ENCODE results near the gene LFNG.

DNA sequence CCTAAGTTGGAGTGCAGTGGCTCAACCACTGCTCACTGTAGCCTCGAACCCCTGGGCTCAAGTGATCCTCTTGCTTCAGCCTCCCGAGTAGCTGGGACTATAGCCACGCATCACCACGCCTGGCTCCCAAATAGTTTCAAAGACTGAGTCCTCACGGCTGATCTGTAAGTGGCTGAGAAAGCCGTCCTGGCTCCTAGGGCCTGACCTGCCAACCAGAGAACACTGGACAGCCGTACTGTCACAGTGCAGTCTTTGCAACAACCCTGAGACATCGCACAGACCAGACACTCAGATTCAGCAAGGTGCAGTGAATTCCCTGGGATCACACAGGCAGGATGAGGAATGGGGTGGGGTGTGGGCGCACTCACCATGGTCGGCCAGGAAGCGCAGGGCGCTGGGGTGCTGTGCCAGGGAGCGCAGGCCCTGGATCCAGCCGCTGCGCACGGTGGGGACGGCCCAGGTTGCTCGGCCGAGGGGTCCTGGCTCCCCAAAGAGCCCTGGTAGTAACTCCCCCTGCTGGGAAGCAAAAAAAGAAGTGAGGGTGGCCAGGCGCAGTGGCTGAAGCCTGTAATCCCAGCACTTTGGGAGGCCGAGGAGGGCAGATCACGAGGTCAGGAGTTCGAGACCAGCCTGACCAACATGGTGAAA, 25.1 kb downstream of the LFNG start:
- no peak for TF ChIP-seq ZBTB33 (IDR thresholded peaks at IDR 0.05)
- TF ChIP-seq, protein P1, sequence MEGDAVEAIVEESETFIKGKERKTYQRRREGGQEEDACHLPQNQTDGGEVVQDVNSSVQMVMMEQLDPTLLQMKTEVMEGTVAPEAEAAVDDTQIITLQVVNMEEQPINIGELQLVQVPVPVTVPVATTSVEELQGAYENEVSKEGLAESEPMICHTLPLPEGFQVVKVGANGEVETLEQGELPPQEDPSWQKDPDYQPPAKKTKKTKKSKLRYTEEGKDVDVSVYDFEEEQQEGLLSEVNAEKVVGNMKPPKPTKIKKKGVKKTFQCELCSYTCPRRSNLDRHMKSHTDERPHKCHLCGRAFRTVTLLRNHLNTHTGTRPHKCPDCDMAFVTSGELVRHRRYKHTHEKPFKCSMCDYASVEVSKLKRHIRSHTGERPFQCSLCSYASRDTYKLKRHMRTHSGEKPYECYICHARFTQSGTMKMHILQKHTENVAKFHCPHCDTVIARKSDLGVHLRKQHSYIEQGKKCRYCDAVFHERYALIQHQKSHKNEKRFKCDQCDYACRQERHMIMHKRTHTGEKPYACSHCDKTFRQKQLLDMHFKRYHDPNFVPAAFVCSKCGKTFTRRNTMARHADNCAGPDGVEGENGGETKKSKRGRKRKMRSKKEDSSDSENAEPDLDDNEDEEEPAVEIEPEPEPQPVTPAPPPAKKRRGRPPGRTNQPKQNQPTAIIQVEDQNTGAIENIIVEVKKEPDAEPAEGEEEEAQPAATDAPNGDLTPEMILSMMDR (IDR thresholded peaks at IDR 0.05; ENCODE audit: low read depth, low read length, missing input control) = no peak
- no peak for TF ChIP-seq TAF1 (conservative IDR thresholded peaks at IDR 0.05)
- no peak for TF ChIP-seq YY1 (IDR thresholded peaks at IDR 0.05)
